GM21390 (cell line): ENCODE measurements around the gene GAL.

ENCODE experiments used
- ATAC-seq: cut with Tn5 transposase; IDR thresholded peaks from one replicate; pipeline ENCODE4 v1.9.1; 2021; ENCODE audit not compliant: unreplicated experiment

The GAL gene

GRCh38 chr11:68658661-68659060, 25.7 kb upstream of the GAL start:
- ATAC-seq, result no peak

- ATAC-seq, result no peak
Observed at GRCh38 chr11:68659158-68659921, 25.0 kb upstream of the GAL start.

GRCh38 chr11:68660066-68660810, 24.1 kb upstream of the GAL start:
- ATAC-seq, result no peak

- no peak for ATAC-seq
Observed at GRCh38 chr11:68661014-68661413, 23.3 kb upstream of the GAL start.

GRCh38 chr11:68661697-68662603, 22.4 kb upstream of the GAL start:
- ATAC-seq, result no peak

- no peak for ATAC-seq
Observed at GRCh38 chr11:68663482-68664010, 20.8 kb upstream of the GAL start.

GRCh38 chr11:68664141-68664540, 20.2 kb upstream of the GAL start:
- no peak for ATAC-seq

GRCh38 chr11:68664906-68665305, 19.4 kb upstream of the GAL start:
- ATAC-seq, result no peak

GRCh38 chr11:68665436-68665835, 18.9 kb upstream of the GAL start:
- ATAC-seq, result no peak

- ATAC-seq, result no peak
Observed at GRCh38 chr11:68666849-68667248, 17.5 kb upstream of the GAL start.

GRCh38 chr11:68667511-68668500, 16.5 kb upstream of the GAL start:
- ATAC-seq, result no peak

- no peak for ATAC-seq
Observed at GRCh38 chr11:68669301-68670090, 14.8 kb upstream of the GAL start.

GRCh38 chr11:68670208-68670992, 13.9 kb upstream of the GAL start:
- no peak for ATAC-seq

- ATAC-seq, result no peak
Observed at GRCh38 chr11:68673306-68673945, 10.9 kb upstream of the GAL start.

GRCh38 chr11:68673991-68674390, 10.4 kb upstream of the GAL start:
- ATAC-seq, result no peak

GRCh38 chr11:68674461-68674860, 9.9 kb upstream of the GAL start:
- ATAC-seq, result no peak

- ATAC-seq, result no peak
Observed at GRCh38 chr11:68677432-68677831, 6.9 kb upstream of the GAL start.

- no peak for ATAC-seq
Observed at GRCh38 chr11:68678031-68678441, 6.3 kb upstream of the GAL start.
